Putamen (tissue), 1 donor: ENCODE data around the gene CEBPA.
A peak's percentile ranks its signal among the peaks of the same experiment; 100 is the strongest.
"Not testable (repeated sequence)": the region's sequence is repeated elsewhere in the genome, so short reads cannot be mapped to it uniquely, and the experiment has no call there.

ENCODE experiments used
- DNase-seq: peaks from one replicate; pipeline ENCODE4 v3.0.0-alpha.2; 2016; ENCODE audit warnings: low spot score

The CEBPA gene

GRCh38 chr19:33300009-33300893 lies 2.1 kb downstream of the CEBPA start:
- DNase-seq: no peak

- no peak for DNase-seq
These were observed 3.2 kb downstream of the CEBPA start for GRCh38 chr19:33299051-33299688.

- DNase-seq: no peak
These were observed 4.0 kb downstream of the CEBPA start for GRCh38 chr19:33298146-33298911.

- DNase-seq: no peak
These were observed 4.8 kb downstream of the CEBPA start for GRCh38 chr19:33297401-33298145.

- no peak for DNase-seq
These were observed 5.8 kb downstream of the CEBPA start for GRCh38 chr19:33296488-33296971.

GRCh38 chr19:33295621-33296487 lies 6.5 kb downstream of the CEBPA start:
- DNase-seq: no peak

GRCh38 chr19:33295046-33295445 lies 7.3 kb downstream of the CEBPA start:
- DNase-seq: not testable (repeated sequence)

GRCh38 chr19:33294058-33294798 lies 8.1 kb downstream of the CEBPA start:
- no peak for DNase-seq

GRCh38 chr19:33293255-33294057 lies 8.9 kb downstream of the CEBPA start:
- peak; percentile 34 for DNase-seq

GRCh38 chr19:33292595-33293254 lies 9.6 kb downstream of the CEBPA start:
- DNase-seq: no peak

GRCh38 chr19:33291623-33292534 lies 10.5 kb downstream of the CEBPA start:
- no peak for DNase-seq

GRCh38 chr19:33290956-33291622 lies 11.2 kb downstream of the CEBPA start:
- no peak for DNase-seq

- DNase-seq: no peak
These were observed 12.1 kb downstream of the CEBPA start for GRCh38 chr19:33290082-33290815.

- DNase-seq: no peak
These were observed 13.1 kb downstream of the CEBPA start for GRCh38 chr19:33289261-33289660.

GRCh38 chr19:33288666-33289065 lies 13.7 kb downstream of the CEBPA start:
- no peak for DNase-seq

- DNase-seq: no peak
These were observed 14.4 kb downstream of the CEBPA start for GRCh38 chr19:33287927-33288326.
